Muscle of arm (tissue), 12 donors: ENCODE results near the gene SLC7A4. TPM values are rescaled to one million over a fixed set of nuclear protein-coding genes. Genes with fewer than 3 reads are reported as not detected.
"Not testable (repeated sequence)": the region's sequence is repeated elsewhere in the genome, so short reads cannot be mapped to it uniquely, and the experiment has no call there.

Source experiments
- DNase-seq: peaks from one replicate; pipeline ENCODE4 v3.0.0-alpha.2; 2013
- polyA plus RNA-seq, 12 donors: library from polyadenylated mRNA; unstranded; fragments of 120-200 nt; gene quantifications; one replicate each; pipeline ENCODE4 v1.2.1, GENCODE V29; 2013; ENCODE audit not compliant: insufficient read length in 12 of 12

Gene SLC7A4
- polyA plus RNA-seq, 12 donors, result 0.67 to 4.1 (median 1.4) TPM; not detected in 2

DNA sequence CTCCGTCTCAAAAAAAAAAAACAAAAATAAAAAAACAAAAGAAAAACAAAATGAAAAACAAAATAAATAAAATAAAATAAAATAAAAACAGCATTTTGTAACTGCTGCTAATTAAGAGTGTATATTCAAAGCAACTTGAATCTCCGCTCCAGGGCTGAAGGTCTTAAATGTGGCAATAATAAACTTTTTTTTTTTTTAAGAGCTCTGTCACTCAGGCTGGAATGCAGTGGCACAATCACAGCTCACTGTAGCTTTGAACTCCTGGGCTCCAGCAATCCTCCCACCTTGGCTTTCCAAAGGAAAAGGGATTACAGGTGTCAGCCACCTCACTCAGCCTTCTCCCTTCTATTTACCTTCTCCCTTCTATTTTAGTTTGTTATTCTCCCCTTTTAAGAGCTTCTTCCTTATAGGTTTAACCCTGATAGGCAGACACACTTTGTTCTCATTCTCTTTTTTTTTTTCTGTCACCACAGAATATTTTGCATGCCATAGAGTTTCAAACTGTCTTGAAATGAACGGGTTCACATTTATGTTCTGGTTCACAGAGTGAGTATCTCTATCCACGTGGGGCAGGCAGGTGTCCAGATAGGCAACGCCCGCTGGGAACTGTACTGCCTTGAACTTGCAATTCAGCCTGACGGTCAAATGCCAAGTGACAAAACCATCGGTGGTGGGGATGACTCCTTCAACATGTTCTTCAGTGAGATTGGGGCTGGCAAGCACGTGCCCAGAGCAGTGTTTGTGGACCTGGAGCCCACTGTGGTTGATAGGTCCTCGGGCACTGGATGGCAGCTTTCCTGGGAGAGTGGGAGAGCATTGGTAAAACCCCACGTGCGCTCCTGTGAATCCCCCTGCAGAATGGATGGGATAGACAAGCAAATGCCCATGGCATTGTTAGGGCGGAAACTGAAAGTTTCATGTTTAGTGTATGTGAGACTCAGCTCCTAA lies 32.8 kb upstream of the SLC7A4 start:
- no peak for DNase-seq

DNA sequence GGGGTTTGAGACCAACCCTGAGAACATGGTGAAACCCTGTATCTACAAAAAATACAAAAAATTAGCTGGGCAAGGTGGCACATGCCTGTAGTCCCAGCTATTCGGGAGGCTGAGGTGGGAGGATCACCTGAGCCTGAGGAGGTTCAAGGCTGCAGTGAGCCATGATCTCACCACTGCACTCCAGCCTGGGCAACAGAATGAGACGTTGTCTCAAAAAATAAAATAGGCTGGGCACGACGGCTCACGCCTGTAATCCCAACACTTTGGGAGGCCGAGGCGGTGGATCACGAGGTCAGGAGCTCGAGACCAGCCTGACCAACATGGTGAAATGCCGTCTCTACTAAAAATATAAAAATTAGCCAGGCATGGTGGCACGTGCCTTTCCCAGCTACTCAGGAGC lies 32.1 kb upstream of the SLC7A4 start:
- DNase-seq, result not testable (repeated sequence)

DNA sequence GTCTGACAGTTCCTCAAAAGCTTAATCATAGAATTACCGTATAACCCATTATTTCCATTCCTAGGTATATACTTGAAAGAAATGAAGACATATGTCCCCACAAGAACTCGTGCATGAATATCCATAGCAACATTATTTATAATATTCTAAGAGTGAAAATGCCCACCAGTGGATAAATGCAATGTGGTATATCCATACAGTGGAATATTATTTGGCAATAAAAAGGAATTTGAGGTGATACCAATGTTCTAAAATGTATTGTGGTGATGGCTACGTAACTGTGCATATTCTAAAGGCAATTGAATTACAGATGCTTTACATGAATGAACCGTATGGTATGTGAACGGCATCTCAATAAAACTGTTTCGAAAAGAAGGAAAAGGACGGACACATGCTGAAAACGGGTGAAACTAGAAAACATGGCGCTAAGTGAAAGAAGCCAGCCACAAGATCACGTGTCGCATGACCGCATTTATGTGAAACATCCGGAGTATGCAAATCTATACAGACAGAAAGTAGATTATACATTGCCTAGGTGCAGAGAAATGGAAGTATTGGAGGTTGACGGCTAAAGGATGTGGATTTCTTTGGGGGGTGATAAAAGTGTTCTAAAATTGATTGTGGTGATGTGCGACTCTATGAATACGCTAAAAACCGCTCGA lies 29.4 kb upstream of the SLC7A4 start:
- not testable (repeated sequence) for DNase-seq

DNA sequence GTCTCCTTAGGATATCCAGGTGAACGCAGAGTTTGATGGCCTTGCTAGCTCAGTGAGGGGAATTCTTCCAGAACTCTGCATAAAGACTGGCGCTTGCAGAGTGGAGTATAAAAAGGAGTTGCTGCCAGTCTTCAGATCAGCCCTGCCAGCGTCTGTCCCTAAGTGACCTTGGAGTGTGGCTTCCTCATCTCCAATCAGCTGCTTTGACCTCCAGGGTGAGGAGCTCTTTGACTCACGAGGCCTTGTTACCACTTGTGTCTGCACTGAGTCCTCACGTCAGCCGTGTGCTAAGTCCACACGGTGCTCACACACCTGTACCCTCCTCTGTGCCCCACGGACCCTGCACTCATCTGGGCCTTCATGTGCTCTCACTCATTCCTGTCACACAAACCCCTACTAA lies 28.0 kb upstream of the SLC7A4 start:
- DNase-seq, result not testable (repeated sequence)

DNA sequence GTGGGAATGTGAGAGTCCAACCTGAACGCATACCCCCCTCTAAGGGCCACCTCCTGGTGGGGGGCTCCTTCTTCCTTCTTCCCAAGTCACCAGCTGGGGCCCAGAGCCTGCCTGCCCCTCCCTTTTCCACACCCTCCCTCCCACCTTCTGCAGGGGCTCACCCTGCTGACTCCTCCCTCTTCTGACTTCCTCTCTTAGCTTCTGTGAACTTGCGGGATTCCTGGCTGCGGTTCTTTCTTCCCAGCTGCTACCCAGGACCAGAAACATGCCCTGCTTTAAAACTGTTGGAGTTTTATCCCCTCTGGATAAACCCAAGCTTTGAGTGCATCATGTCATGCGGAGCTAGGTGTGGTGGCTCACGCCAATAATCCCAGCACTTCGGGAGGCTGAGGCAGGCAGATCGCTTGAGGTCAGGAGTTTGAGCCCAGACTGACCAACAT lies 23.5 kb upstream of the SLC7A4 start:
- no peak for DNase-seq

DNA sequence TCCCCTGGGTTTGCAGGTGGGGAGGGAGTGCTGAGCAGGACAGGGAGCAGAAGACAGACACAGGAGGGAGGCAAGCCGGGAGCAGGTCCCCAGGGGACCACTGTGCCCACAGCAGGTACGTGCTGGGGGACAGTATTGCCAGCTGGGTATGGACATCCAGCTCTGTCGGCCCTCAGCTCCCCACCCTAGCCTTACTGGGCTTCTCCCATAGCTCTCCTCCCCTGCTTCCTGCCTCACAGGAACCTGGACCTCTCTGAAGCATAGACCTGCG lies 23.1 kb upstream of the SLC7A4 start:
- no peak for DNase-seq

DNA sequence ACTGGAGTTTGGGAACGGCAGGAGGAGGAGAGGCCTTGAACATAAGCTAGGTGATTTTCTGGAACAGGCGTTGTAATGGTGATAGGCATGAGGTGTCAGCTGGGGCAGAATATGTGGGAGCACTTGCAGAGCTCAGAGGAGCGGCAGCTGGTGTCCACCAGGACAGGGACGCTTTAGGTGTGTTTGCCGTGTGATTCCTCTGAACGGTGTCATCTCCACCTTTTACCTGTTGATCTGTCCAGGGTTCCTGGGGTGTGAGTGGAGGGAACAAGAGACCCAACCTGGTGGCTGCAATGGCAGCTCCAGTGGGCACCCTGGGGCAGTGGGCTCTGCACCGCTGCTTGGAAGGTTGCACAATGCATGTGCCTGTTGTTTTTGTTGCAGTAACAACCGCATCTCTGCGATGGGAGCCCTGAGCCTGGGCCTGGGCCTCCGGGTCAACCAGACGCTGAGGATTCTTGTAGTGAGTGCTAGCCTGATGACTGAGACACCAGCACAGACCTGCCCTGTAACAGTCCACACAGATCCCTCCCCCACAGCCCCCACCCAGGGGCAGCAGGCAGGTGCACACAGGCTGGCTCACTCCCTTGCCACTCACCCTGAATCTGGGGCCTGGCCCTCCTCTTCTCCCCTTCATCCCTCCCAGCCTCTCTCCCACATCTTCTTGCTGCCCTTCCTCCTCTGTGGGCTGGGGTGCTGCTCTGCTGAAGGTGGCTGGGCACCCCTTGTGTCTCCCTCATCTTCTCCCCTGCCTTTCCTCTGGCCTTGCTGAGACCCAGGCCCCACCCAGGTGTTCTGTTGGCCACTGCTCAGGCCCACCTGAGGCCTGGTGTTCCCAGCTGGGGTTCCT lies 22.6 kb upstream of the SLC7A4 start:
- DNase-seq, result no peak

DNA sequence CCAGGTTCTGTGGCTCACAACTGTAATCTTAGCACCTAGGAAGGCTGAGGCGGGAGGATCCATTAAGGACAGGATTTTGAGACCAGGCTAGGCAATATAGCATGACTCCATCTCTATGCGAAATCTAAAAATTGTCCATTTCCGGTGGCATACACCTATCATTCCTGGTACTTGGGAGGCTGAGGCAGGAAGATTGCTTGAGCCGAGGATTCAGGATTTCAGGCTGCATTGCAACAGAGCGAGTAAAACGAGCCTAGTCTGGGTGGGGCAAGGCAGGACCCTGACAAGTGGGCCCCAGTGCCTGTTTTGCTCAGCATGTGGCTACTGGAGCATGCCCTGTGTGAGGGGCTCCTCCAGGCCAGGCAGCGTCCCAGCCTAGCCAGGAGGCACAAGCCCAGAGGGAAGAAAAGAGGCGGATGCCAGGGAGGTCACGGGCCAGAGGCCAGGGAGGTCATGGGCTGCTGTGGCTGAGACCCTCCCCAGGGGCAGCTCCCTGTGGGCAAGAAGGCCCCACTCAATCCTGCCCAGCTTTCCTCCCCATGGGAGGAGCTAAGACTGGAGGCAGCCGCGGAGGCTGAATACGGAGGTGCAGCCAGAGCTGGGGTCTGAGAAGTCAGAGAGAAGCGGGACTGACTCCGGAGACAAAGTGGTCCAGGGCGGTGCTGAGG lies 21.8 kb upstream of the SLC7A4 start:
- DNase-seq, result no peak

DNA sequence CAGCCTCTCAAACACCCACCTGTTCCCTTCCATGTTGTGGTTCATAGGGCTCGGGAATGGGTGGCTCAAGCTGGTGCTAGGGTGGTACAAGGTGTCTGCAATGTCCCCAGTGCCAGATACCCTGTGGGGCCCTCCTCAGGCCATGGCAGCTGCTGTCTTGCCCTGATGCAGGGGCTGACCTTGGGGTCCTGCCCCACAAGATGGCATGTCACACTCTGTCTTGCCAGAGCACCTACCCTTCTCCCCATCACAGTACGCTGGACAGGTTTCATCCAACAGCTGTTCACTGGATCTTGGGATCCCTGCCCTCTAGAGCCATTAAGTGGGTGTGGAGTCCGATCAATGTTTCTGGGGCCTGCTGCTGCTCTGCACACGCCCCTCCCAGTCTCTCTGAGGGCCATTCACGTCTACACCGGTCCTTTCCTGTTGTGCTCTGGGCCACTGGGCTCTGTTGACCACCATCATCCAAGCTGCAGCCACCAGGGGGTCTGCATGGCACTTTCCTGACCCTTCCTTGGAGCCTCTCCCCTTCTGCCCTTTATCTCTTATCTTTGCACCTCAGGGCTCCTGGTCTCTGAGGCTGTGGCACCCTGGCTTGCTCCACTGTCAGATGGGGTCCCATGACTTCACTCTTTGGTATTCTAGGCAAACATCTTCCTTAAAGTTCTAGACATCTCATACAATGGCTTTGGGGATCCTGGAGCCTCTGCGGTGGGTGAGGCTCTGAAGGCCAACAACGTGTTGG lies 20.5 kb upstream of the SLC7A4 start:
- DNase-seq, result no peak

DNA sequence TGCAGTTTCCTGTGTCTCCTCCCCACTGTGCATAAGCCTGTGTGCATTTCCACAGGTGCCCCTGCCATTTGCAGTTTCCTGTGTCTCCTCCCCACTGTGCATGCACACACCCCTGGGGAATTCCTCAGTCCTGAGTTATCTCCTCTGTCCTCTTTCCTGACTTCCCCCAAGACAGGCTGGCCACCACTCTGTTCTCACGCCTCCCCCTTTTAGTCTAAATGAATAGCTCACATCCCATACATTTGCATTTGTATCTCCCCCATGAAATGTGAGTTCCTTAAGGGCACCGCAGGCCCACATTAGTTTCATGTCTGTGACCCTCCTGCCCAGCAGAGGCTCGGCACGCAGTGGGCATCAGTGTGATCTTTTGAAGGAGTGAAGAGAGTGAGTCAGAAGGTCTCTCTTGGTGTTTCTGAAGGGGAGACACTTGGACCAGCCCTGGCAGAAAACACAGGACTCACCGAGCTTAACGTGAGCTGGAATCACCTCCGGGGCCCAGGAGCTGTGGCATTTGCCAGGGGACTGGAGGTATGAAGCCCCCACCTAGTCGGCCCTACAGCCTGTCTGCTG lies 19.6 kb upstream of the SLC7A4 start:
- DNase-seq, result no peak

DNA sequence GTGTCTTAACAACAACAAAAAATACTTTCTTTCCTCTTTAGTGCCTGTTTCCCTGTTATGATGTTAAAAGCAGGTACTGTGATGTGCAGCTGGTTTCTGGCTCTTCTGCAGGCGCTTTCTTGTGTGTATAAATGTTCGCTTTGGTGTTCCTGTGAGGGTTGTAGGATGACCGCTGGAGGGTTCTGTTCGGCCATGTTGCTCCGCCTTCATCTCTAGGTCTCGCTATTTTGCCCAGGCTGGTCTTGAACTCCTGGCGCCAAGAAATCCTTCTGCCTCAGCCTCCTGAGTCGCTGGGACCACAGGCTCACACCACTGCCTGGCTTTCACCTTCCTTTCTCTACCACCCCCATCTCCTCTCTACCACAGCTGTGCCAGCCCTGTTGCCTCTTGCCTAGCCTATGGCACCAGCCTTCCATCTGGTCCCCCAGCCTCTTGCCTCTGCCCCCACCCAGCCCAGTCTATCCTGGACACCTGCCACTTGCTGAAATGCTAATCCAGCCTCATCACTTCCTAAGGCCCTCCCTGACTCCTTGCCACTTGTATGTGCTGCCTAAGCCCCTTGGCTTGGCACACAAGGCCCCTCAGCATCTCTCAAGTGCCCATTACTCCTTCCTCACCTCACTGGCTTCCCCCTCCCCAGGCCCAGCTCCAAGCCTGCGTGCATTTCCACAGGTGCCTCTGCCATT lies 18.9 kb upstream of the SLC7A4 start:
- no peak for DNase-seq

DNA sequence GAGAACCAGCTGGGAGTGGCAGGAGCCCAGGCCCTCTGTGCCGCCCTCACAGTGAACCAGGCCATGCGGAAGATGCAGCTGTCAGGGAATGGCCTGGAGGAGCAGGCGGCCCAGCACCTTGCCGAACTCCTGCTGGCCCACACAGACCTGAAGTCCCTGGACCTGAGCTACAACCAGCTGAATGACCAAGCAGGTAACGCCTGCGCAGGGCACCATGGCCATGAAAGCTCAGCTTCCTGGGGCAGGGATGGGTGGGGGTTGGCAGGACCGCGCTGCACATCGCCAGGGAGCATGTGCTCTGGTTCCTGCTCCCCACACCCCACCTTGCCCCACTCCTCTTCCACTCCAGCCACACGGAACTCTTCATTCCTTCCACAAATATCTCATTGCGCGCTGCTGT lies 16.6 kb upstream of the SLC7A4 start:
- not testable (repeated sequence) for DNase-seq

DNA sequence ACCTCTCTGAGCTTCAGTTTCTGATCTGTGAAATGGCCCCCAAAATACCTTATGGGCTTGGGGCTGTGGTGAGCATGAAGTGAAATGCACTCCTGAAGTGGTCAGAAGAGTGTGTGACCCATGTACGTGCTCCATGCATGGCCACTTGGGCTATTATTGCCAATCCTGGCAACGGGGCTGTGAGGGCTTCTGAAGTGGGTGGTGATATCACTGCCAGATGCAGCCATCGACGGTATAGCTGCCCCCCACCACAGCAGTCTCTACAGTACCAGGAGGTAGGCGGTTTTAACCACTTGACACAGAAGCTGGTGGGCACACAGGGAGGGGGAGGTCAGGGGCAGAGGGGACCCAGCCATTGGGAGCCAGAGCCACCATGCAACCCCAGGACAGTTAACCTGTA lies 16.1 kb upstream of the SLC7A4 start:
- not testable (repeated sequence) for DNase-seq

DNA sequence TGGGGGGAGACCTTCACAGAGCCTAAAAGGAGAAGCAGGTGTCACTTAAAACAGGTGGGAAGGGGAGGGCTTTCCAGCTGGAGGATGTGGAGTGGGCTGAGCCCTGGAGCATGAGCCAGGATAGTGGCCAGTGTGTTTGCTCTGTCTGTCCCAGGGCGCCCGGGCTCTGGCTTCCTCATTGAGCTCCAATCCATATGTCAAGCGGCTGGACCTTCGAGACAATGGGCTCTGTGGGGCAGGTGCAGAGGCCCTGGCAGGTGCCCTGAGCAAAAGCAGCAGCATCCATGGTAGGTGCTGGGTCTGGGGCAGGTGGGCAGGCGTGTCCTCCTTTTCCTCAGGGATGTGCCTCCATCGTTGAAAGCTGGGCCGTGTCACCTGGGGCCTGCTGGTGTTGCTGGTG lies 15.4 kb upstream of the SLC7A4 start:
- DNase-seq, result no peak

DNA sequence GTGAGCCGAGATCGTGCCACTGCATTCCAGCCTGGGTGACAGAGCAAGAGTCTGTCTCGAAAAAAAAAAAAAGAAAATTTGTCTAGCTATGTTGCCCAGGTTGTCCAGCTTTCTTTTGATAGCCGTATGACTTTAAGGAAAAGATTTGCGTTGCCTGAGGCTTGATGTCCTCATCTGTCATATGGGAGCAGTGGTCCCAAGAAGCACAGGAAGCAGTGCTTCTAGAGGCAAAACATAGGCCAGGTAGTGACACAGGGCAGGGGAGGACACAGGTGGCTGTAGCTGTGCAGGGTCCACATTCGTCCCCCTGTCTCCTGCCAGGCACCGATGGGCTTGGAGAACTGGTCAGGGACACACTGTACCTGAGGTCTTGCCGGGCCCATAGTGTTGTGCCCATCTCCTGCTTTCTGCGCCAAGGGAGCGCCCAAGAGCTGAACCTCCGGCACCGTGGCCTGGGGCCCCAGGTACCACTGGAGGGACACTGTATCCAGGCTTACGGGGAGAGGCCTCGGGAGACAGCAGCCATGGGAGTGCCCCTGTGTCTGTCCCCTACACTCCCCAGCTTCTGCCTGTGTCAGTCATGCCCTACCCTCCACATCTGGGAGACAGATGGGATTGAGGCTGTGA lies 14.8 kb upstream of the SLC7A4 start:
- DNase-seq, result no peak

DNA sequence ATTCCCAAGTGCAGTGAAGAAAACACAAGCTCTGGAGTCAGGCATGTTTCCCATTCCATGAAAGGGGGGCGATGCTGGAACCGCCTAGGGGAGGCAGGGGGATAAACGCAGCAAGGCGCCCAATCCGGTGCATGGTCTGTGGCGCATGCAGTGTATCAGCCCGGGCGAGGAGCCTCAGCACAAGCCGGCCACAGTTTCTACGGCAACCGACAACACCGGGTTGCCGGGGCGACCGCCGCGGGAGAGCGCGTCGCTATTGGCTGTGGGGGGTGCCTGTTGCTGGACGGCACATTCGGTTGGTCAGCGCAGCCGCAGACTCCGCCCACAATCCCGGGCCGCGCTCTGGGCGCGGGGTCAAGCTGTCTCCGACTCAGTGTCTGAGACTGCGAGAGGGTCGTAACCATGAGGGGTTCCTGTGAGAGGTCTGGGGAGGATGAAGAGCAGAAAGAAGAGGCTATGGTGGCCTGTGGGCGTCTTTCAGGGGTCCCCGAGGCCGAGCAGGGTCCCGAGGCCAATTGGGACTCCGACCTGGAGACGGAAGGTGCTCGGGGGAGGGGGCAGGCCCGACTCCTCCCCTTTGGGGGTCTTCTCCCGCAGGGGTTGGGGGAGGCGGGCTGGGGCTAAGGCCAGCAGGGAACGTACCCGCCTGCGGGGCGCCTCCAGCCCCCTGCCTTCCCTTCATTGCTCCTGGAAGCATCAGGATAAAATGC lies 13.4 kb upstream of the SLC7A4 start, which contains the start of gene LRRC74B:
Gene LRRC74B, plus strand, starts transcription at position 362 of the 710 bp plus-strand sequence. Its CDS starts 41 bp downstream, at position 403.
- peak; percentile 89 for DNase-seq

DNA sequence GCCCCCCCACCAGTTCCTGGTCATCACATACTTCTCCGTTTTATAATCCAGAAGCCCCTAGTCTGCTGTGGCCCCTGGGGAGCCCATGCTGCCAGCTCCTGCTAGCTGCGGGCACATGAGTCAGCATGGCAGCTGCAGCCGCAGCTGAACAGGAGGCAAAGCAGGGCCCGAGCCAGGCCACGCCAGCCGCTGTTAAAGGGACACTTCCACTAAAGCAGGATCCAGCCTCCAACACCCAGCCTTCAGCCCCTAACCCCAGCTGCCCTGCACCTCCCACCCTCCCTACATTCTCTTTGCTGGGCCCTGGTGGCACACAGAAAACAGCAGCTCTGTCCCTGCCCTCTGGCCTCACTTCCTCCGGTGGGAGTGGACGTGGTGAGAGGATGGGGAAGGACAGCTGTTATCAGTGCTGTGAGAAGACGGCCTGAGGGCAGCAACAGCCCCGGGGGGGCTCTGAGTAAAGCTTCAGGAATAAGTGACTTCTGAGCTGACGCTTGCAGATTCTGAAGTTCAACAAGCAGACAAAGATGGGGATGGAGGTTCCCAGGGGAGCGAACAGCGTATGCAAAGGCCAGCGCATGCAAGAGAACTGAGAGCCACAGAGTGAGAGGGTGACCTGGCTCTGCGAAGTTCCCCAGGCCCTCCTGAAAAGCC lies 12.7 kb upstream of the SLC7A4 start:
- no peak for DNase-seq

DNA sequence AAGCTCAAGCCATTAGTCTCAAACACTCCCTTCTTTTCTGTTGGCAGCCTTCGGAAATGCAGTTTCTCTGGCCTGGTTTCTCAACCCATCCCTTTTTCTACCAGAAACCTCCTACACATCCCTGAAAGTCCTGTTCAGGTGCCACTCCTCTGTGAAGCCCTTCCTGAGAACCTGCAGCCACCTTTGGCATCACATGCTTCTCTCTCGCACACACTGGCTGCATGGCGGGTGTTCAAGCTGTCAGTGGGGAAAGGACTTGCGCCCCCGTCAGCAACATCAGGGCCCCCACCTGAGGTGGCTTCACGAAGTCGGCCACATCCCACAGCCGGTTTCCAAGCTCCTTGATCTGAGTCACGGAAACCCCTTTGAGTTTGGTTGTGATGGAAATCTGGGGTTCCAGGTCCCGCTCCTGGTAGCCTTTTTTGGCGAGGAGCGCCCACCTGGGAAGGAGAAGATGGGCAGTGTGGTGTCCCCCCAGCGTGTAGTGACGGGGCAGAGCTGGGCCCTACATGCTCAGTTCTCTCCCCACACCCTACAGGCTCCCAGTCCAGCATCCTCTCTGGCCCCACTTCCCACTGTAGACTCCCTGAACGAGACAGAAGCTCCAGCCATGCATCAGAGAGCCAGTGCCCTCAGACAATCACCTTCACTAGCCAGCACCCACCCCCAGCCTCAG lies 11.6 kb upstream of the SLC7A4 start:
- no peak for DNase-seq
